HepG2 (cell line): ENCODE data around the gene DSCAML1. TPM values are rescaled to one million over a fixed set of nuclear protein-coding genes. Genes with fewer than 3 reads are reported as not detected.

Source experiments
- BHLHE40 ChIP-seq: IDR thresholded peaks from 2 replicates; pipeline ENCODE4 v1.6.1; 2011; ENCODE audit warnings: low read length, improper control_type of control experiment
- CEBPG ChIP-seq: IDR thresholded peaks from 2 replicates; pipeline ENCODE4 v1.6.1; 2016
- HNRNPUL1 ChIP-seq: fragments of 200-400 bp; formaldehyde crosslinking; IDR thresholded peaks from 2 replicates; pipeline ENCODE4 v1.6.1; 2017; ENCODE audit warnings: low read depth, mild to moderate bottlenecking, low read length, moderate library complexity
- SAP130 ChIP-seq: IDR thresholded peaks from 2 replicates; pipeline ENCODE4 v1.6.1; 2016; ENCODE audit warnings: low read depth
- SMAD9 ChIP-seq: sonication (generic); formaldehyde crosslinking; IDR thresholded peaks from 2 replicates; pipeline ENCODE4 v1.5.1; 2020; ENCODE audit warnings: mild to moderate bottlenecking, missing genetic modification reagents
- ZFX ChIP-seq: sonication (generic); formaldehyde crosslinking; IDR thresholded peaks from 2 replicates; pipeline ENCODE4 v1.4.0; 2020; ENCODE audit warnings: mild to moderate bottlenecking, low read depth, missing genetic modification reagents, moderate library complexity
- ZNF232 ChIP-seq: sonication (generic); formaldehyde crosslinking; IDR thresholded peaks from 2 replicates; pipeline ENCODE4 v1.4.0; 2020; ENCODE audit warnings: missing genetic modification reagents, borderline replicate concordance
- ZNF629 ChIP-seq: sonication (generic); formaldehyde crosslinking; conservative IDR thresholded peaks from 2 replicates; pipeline ENCODE4 v1.5.0; 2020; ENCODE audit warnings: missing genetic modification reagents
- polyA plus RNA-seq, 8 experiments: library from polyadenylated mRNA; depleted of rRNA in 3 of 8; stranded (reverse) in 7 of 8; unstranded in 1 of 8; fragments of >200 nt; fragmentation: Illumina TruSeq in 4 of 8; extraction: Trizol in 4 of 8; gene quantifications; 2 replicates each; pipeline versions ENCODE4 v1.2.1 to v1.2.3, GENCODE V29; 2011 to 2016; ENCODE audit warnings: low read depth in 4 of 8, missing spikeins in 1 of 8, mixed read lengths in 1 of 8; ENCODE audit not compliant: insufficient read depth in 1 of 8
- total RNA-seq, 5 experiments: library from RNA; depleted of rRNA; stranded (reverse); fragments of >200 nt; fragmentation: Illumina TruSeq; extraction: Trizol; gene quantifications; 2 replicates each; pipeline ENCODE4 v1.2.3, GENCODE V29; 2016; ENCODE audit warnings: low read depth in 1 of 5
- TF ChIP-seq, protein P1 (sequence below): sonication (generic); formaldehyde crosslinking; IDR thresholded peaks from 2 replicates; pipeline ENCODE4 v1.4.0; 2020; ENCODE audit warnings: mild to moderate bottlenecking, missing genetic modification reagents, borderline replicate concordance
- TF ChIP-seq, protein P2 (sequence below): sonication (generic); formaldehyde crosslinking; IDR thresholded peaks from 2 replicates; pipeline ENCODE4 v1.5.0; 2020; ENCODE audit warnings: mild to moderate bottlenecking, missing genetic modification reagents, borderline replicate concordance
- TF ChIP-seq, protein P3 (sequence below): sonication (generic); formaldehyde crosslinking; conservative IDR thresholded peaks from 2 replicates; pipeline ENCODE4 v1.4.0; 2020; ENCODE audit warnings: mild to moderate bottlenecking, missing genetic modification reagents, moderate library complexity
- TF ChIP-seq, protein P4 (sequence below): sonication (generic); formaldehyde crosslinking; IDR thresholded peaks from 2 replicates; pipeline ENCODE4 v1.8.0; 2022; ENCODE audit warnings: mild to moderate bottlenecking, missing genetic modification reagents; ENCODE audit not compliant: insufficient replicate concordance

The DSCAML1 gene
- total and polyA plus RNA-seq, 2 of the 13 experiments (the other 11 are each of a cell fraction or from before 2014, with no cell fraction given) = 0.29 to 0.40 TPM

DNA sequence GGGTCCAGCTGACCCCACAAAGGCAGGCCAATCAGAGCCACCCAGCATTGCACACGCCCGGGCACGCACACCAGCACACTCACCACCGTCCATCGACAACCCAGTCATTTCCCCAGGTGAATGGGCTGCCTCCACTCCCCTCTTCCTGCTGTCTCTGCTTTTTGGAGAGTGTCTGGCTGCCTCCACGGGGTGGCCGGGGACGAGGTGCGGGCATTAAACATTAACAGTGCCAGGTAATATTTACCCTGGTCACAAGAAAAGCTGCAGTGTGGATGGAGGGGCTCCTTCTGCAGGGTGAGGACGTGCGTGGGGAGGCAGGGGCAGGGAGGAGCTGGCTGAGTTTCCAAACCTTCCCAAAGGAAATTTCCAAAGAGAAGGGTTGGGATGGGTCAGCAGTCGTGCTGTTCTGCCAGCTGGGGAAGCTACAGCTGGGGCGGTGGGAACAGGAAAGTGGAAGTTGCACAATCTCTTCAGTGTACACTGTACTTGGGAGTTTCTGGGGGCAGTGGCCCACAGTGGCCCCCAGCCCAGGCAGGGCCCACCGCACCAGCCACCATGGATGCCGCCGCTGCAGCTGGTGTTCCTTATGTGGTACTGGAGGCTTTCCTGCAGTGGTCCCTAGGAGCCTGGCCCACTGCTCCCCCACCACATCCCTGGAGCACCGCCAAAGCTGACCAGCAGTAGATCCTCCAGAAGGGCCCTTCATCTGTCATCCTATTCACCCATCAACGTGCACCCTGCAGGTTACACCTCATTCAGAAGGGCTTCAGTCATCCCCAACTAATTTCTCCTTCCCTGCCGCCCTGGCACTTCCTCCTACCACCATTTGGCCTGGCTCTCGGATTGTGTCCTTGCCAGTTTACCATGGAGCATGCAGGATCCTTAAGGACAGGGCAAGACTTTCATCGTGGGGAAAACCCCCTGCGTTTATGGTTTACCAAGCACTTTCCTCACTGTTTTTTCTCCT, 27.8 kb upstream of the DSCAML1 start, which contains the start of gene FXYD2 (continued):
- TF ChIP-seq, protein P1, sequence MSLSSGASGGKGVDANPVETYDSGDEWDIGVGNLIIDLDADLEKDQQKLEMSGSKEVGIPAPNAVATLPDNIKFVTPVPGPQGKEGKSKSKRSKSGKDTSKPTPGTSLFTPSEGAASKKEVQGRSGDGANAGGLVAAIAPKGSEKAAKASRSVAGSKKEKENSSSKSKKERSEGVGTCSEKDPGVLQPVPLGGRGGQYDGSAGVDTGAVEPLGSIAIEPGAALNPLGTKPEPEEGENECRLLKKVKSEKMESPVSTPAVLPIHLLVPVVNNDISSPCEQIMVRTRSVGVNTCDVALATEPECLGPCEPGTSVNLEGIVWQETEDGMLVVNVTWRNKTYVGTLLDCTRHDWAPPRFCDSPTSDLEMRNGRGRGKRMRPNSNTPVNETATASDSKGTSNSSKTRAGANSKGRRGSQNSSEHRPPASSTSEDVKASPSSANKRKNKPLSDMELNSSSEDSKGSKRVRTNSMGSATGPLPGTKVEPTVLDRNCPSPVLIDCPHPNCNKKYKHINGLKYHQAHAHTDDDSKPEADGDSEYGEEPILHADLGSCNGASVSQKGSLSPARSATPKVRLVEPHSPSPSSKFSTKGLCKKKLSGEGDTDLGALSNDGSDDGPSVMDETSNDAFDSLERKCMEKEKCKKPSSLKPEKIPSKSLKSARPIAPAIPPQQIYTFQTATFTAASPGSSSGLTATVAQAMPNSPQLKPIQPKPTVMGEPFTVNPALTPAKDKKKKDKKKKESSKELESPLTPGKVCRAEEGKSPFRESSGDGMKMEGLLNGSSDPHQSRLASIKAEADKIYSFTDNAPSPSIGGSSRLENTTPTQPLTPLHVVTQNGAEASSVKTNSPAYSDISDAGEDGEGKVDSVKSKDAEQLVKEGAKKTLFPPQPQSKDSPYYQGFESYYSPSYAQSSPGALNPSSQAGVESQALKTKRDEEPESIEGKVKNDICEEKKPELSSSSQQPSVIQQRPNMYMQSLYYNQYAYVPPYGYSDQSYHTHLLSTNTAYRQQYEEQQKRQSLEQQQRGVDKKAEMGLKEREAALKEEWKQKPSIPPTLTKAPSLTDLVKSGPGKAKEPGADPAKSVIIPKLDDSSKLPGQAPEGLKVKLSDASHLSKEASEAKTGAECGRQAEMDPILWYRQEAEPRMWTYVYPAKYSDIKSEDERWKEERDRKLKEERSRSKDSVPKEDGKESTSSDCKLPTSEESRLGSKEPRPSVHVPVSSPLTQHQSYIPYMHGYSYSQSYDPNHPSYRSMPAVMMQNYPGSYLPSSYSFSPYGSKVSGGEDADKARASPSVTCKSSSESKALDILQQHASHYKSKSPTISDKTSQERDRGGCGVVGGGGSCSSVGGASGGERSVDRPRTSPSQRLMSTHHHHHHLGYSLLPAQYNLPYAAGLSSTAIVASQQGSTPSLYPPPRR = 0 out of 2 replicates have a peak, but pooled peaks have one; percentile 24
- TF ChIP-seq, protein P2, sequence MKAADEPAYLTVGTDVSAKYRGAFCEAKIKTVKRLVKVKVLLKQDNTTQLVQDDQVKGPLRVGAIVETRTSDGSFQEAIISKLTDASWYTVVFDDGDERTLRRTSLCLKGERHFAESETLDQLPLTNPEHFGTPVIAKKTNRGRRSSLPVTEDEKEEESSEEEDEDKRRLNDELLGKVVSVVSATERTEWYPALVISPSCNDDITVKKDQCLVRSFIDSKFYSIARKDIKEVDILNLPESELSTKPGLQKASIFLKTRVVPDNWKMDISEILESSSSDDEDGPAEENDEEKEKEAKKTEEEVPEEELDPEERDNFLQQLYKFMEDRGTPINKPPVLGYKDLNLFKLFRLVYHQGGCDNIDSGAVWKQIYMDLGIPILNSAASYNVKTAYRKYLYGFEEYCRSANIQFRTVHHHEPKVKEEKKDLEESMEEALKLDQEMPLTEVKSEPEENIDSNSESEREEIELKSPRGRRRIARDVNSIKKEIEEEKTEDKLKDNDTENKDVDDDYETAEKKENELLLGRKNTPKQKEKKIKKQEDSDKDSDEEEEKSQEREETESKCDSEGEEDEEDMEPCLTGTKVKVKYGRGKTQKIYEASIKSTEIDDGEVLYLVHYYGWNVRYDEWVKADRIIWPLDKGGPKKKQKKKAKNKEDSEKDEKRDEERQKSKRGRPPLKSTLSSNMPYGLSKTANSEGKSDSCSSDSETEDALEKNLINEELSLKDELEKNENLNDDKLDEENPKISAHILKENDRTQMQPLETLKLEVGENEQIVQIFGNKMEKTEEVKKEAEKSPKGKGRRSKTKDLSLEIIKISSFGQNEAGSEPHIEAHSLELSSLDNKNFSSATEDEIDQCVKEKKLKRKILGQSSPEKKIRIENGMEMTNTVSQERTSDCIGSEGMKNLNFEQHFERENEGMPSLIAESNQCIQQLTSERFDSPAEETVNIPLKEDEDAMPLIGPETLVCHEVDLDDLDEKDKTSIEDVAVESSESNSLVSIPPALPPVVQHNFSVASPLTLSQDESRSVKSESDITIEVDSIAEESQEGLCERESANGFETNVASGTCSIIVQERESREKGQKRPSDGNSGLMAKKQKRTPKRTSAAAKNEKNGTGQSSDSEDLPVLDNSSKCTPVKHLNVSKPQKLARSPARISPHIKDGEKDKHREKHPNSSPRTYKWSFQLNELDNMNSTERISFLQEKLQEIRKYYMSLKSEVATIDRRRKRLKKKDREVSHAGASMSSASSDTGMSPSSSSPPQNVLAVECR (CRISPR knock-in tag) = peak; percentile 33; the same call in 1 of the 2 replicates
- TF ChIP-seq ZNF232 (CRISPR knock-in tag) (peak; percentile 57; the same call in 1 of the 2 replicates), SMAD9 (peak; percentile 69; the same call in 1 of the 2 replicates), SAP130 (CRISPR knock-in tag) (peak; percentile 33; the same call in 1 of the 2 replicates), ZNF629 (CRISPR knock-in tag) (peak; percentile 27; the same call in 1 of the 2 replicates), ZFX (CRISPR knock-in tag) (0 out of 2 replicates have a peak, but pooled peaks have one; percentile 28), BHLHE40 (no peak), CEBPG (CRISPR knock-in tag) (peak; percentile 87), HNRNPUL1 (no peak)
- TF ChIP-seq, protein P3, sequence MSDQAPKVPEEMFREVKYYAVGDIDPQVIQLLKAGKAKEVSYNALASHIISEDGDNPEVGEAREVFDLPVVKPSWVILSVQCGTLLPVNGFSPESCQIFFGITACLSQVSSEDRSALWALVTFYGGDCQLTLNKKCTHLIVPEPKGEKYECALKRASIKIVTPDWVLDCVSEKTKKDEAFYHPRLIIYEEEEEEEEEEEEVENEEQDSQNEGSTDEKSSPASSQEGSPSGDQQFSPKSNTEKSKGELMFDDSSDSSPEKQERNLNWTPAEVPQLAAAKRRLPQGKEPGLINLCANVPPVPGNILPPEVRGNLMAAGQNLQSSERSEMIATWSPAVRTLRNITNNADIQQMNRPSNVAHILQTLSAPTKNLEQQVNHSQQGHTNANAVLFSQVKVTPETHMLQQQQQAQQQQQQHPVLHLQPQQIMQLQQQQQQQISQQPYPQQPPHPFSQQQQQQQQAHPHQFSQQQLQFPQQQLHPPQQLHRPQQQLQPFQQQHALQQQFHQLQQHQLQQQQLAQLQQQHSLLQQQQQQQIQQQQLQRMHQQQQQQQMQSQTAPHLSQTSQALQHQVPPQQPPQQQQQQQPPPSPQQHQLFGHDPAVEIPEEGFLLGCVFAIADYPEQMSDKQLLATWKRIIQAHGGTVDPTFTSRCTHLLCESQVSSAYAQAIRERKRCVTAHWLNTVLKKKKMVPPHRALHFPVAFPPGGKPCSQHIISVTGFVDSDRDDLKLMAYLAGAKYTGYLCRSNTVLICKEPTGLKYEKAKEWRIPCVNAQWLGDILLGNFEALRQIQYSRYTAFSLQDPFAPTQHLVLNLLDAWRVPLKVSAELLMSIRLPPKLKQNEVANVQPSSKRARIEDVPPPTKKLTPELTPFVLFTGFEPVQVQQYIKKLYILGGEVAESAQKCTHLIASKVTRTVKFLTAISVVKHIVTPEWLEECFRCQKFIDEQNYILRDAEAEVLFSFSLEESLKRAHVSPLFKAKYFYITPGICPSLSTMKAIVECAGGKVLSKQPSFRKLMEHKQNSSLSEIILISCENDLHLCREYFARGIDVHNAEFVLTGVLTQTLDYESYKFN (CRISPR knock-in tag) = peak; percentile 53
- TF ChIP-seq, protein P4, sequence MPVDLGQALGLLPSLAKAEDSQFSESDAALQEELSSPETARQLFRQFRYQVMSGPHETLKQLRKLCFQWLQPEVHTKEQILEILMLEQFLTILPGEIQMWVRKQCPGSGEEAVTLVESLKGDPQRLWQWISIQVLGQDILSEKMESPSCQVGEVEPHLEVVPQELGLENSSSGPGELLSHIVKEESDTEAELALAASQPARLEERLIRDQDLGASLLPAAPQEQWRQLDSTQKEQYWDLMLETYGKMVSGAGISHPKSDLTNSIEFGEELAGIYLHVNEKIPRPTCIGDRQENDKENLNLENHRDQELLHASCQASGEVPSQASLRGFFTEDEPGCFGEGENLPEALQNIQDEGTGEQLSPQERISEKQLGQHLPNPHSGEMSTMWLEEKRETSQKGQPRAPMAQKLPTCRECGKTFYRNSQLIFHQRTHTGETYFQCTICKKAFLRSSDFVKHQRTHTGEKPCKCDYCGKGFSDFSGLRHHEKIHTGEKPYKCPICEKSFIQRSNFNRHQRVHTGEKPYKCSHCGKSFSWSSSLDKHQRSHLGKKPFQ = peak; percentile 86
